NK-92 treated with Interleukin-12 subunit alpha and Interleukin-12 subunit beta, amount 100 ng/mL, for 24 hours (cell line): ENCODE results near the gene CTSL.
"Not testable (repeated sequence)": the region's sequence is repeated elsewhere in the genome, so short reads cannot be mapped to it uniquely, and the experiment has no call there.

ENCODE experiments used
- DNase-seq: peaks from one replicate; lab custom pipeline; 2025; lab: John Stamatoyannopoulos, UW

The CTSL gene

DNA sequence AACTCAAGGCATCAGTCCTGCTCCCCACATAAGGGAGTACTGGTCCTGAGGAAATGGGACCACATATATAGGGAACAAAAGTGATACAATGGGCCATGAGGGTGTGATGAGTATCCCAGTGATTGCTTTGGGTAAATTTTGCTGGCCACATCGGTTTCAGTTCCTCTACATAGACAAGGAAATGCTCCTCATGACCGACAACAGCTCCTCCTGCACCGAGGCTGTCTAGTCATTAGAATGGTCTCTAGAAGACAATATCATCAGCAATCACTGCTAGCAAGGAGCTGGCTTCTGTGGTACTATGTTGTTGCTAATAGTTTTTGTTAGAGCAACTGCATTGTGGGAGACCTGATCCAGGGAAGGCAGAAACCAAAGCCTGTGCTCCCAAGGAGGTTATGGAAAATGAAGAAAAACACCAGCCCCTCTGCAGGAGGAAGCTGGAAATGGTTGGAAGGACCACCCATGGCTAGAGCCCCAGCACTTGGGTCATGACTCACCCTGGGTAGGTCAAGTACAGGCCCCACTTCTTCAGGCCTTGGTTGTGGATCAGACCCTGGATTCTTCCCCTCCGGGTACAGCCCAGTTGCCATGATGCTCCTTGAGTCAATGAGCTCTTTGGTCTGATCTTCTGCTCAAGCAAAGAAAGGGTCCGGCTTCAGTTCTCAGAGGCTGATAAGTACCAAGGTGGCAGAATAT lies 3.4 kb upstream of the CTSL start:
- no peak for DNase-seq

DNA sequence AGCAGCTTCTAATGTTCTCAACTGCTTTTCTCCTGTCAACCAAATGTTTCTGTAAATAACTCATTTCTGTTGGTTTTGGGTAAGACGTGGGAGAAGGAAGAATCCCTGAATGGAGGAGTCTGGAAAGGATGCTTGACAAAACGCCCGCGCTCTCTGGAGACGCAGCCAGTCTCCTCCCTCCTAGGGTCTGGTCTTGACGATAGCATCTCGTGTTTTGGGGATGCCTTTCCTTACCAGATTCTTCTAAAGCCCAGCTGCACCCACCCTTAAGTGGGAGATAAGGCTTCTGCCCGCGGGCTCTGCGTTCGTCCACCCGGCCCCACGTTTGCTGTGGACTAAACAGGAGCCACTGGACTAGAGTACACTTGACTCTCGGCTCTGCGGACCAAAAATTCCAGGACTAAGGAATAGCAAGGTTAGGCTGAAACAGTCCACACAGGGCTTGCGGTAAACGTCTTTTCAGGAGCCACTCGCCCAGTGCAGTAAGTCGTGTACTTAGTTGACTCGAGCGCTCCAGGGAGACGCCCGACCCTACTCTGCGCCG lies 491 bp upstream of the CTSL start:
- DNase-seq, result no peak

DNA sequence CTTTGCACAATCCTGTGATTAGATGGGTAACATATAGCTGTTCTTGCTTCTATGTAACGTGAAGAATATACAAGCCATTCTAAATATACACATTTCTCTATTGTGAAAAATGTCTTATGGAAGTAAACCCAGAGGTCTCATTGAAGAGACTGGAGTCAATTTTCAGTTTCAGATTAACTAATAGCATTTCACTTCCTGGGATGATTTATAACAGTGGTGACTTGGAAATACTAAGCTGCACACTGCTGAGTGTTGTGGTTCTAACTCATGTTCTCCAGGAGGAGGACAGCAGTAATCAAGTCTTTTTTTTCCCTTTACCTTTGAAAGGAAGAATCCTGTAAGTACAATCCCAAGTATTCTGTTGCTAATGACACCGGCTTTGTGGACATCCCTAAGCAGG lies 3.3 kb downstream of the CTSL start:
- no peak for DNase-seq

DNA sequence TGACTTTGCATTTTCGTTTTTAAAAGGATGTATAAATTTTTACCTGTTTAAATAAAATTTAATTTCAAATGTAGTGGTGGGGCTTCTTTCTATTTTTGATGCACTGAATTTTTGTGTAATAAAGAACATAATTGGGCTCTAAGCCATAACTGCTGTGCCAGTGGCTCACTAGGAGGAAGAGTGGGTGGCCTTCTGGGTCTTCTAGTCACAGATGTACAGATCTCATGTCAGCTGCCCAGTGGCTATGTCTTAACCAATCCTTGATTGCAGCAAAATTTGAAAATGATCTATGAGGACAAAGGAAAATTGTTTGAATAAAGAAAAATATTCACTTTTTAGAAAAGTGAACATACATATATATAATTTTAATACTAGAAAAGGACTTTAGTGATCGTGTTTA lies 5.4 kb downstream of the CTSL start:
- DNase-seq, result no peak

DNA sequence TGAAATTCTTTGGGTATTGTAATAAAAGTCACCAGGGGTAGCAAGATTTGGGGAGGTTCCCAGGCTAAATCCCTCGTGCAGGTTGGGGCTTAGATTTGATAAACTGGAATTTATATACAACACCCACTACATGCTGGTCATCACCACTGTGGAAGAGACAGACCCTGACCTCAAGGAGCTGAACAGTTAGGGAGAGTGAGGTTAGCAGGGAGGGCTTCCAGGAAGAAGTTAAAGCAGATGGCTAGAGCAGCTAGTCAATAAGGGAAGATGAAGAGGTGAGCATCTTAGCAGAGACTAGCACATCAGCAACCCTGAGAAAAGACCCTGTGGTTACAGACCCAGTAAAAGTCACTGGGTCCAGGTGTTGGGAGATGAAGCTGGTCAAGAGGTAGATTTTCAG lies 6.4 kb downstream of the CTSL start:
- no peak for DNase-seq

DNA sequence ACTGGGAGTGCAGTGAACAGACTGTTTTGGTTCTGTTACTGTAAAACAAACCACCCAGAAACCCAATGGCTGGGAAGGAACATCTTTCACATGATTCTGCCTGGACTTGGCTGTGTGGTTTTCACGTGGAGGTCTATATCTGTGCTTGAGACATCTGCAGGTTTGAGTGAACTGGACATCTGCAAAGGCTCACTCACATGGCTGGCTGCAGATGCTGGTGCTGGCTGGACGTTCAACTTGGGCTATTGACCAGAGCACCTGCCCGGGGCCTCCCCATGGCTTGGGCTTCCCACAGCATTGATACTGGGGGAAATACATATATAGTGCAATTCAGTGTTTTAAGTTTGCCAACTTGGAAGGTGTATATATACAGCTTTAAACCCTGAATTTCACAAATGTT lies 6.8 kb downstream of the CTSL start:
- DNase-seq, result no peak

DNA sequence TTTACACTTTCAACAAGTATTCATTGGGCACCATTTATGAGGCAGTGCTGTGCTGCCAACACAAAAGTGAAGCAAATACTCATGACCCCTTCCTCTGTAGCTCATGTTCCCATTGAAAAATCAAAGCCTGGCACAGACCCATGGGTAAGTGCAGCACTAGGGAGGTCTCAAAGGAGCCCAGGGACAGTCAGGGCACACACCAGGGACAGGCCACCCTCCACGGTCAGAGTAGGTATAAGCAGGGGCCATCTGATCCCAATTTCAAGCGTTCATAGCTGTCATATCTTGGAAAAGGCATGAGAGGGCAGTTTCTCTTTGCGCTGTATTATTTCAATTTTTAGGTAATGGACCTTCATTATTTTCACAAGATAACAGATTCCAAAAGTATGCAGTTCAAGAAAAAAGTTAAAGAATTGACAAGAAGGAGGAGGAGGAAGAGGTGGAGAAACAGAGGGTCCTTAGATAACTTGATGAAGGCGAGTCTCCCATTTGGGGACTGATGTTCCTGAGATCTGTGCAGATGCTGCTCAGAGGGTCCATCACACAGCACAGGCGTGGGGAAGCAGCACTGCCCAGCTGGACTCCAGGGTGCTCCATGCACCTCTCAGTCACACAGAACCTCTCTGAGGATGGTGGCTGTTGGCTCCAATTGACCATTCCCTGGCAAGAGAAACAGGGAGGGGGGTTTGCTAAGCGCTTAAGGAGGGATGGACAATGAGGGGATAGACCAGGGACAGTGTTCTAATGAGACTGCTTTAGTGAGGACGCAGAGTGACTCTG lies 7.5 kb downstream of the CTSL start:
- DNase-seq, result no peak

DNA sequence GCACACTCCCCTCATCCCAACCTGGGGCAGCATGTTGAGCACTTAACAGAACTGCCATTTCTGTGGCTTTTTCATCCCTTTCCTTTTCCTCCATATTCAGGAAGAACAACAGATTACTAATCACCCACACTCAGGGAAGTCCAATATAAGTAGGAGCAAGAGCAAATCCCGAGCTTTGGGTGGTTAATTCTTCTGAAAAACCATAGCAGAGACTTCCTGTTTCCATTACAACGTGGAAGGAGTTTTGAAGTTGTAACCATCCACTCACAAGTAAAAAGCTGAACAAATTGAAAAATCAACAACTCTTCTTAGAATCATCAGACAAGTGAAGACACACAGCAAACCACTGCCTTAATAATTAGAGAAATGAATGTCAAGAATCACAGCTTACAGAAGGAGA lies 8.2 kb downstream of the CTSL start:
- no peak for DNase-seq

DNA sequence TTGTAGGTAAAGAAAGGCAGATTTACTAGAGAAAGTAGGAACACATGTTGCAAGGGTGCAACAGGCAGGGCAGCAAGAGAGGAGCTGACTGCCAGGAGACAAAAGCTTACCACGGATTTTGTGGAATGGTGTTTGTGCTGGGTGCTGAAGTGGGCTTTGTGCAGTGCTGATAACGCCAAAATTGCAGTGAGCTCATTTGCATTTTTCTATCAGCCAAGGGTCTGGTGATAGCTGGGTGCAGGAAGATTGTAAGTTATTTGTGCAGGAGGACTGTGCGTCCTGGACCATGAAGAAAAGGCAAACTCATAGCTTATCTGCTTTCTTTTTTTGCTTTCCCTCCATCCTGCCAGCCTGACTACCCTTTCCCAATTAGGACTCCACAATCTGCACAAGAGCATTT lies 13.6 kb downstream of the CTSL start:
- DNase-seq, result no peak

DNA sequence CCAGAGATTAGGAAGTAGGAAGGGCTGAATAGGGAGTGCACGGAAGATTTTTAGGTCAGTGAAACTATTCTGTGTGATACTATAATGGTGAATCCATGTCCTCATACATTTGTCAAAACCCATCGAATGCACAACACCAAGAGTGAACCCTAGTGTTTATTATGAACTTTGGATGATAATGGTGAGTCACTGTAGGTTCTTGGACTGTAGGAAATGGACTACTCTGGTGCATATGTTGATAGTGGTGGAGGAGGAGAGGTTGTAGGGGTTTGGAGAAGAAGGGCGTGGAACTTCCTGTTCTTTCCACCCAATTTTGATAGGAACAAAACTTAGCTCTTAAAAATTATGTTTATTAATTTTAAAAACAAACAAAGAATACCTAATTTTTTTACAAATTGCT lies 14.3 kb downstream of the CTSL start:
- no peak for DNase-seq

DNA sequence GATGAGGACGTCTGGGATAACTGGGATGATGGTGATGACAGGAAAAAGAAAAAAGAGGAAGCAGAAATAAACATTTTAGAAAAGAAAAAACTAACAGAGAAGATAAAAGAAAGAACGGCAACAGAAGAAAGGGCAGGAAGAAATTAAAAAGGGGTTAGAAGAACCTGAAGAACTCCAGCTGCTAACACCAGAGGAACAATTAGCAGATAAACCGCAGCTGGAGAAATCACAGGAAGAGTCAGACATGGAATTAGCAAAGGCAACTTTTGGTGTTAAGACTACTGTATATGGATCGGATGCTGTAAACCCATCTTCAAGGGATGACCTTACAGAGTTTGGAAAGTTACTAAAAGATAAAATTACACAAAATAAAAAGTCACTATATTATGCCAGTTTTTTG lies 15.4 kb downstream of the CTSL start:
- no peak for DNase-seq

DNA sequence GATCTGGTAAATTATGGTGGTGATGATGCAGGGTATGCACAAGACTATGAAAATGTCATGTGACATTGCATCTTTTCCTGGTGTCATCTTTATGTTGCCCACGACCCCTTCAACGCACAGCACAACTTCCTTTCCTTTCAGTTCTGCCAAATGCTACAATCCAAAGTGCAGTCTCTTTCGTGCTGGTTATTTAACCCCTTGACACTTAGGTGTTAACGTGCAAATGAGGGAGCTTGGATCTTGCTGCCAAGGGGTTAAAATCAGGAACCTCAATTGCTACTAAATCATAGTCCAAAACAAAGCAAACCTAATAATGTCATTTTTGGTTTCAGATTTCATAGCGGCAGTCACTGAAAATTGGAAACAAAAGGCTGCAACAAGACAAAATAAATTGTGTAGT lies 16.0 kb downstream of the CTSL start:
- DNase-seq, result no peak

DNA sequence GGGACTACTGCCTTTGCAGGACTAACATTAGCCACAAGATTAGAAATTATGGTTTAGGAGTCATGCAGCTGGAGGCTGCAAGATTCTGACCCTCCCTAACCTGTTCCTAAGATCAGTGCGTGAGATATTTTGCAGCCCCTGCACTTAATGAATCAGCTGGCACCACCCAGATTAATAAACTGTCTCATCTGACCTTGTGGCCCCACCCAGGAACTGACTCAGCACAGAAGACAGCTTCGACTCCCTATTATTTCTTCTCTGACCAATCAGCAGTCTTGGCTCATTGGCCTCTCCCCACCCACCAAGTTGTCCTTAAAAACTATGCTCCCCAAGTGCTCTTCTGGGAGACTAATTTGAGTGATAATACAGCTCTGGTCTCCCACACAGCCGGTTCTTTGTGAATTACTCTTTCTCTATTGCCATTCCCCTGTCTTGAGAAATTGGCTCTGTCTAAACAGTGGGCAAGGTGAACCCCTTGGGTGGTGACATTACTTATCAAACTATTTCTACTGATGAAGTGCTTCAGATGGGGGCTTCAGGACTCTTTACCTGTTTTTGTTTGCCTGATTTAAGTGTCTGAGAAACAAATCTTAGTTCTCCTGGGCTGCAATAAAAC lies 17.0 kb downstream of the CTSL start:
- DNase-seq, result no peak

DNA sequence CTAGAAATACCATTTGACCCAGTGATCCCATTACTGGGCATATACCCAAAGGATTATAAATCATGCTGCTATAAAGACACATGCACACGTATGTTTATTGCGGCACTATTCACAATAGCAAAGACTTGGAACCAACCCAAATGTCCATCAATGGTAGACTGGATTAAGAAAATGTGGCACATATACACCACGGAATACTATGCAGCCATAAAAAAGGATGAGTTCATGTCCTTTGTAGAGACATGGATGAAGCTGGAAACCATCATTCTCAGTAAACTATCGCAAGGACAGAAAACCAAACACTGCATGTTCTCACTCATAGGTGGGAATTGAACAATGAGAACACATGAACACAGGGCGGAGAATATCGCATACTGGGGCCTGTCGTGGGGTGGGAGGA lies 18.3 kb downstream of the CTSL start:
- DNase-seq, result not testable (repeated sequence)

DNA sequence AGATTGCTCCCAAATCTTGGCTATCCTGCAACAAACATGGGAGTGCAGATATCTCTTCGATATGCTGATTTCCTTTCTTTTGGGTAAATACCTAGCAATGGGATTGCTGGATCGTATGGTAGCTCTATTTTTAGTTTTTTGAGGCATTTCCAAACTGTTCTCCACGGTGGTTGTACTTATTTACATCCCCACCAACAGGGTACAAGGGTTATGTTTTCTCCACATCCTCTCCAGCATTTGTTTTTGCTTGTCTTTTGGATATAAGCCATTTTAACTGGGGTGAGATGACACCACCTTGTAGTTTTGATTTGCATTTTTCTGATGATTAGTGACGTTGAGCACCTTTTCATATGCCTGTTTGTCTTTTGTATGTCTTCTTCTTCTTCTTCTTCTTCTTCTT lies 20.3 kb downstream of the CTSL start:
- DNase-seq, result no peak

DNA sequence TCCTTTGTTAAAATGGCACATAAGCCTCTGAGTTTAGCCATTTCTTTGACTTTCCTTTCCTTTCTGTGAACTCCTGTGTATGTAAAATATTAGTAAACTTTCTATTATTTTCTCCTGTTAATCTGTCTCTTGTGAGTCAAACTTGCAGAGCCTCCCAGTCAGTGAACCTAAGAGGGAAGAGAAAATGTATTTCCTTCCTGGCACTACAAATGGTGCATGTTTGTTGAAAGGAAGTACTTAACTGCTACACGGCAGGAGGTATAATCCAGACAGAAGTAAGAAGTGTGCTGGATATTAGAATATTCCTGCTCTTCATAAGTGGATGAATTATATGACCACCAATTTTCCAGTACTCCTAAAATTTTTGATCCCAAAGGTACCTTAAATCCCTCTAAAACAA lies 23.0 kb downstream of the CTSL start:
- DNase-seq, result no peak

DNA sequence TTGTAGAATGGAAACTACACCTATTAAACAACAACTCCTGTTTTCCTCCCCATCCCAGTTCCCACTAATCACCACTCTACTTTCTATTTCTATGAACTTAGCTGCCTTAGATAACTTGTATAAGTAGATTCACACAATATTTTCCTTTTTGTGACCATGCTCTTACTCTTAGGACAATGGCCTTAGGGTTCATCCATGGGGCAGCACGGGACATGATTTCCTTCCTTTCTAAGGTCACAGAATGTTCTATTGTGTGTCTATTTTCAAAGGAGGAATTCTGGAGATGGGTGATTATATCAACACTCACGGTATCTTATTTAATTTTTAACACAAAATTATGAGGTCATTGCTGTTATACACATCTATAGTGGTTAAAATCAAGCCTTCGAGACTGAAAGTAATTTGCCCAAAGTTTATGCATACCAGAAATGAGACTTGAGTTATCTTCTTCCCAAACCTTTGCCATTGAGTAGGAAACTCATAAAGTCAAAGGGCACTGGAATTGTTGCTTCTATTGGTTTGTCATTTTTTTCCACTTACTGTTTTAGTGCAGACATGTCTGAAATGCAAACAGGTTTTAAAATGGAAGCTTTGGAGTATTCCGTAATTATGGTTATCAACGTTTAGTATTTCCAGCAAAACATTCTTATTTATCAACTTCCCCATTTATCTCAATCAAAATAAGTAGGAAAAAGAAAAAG lies 23.6 kb downstream of the CTSL start:
- DNase-seq, result no peak

DNA sequence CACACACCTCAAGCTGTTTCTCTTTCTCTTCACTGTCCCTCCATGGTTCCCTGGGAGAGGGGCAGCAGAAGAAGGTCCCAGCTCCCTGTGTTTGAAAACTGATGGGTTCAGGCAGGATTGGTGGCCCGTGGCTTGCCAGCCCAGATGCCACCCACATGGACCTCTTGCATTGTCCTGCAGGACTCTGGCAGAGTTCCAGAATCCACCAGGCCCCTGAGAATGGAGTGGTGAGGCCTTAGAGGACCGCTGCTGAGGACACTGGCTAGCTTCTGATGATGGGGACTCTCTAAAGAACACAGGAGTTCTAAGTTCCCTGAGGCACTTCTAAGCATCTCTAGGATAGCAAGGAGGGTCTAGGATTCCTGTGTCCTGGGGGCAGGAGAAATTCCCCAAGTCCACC lies 24.8 kb downstream of the CTSL start:
- DNase-seq, result no peak

DNA sequence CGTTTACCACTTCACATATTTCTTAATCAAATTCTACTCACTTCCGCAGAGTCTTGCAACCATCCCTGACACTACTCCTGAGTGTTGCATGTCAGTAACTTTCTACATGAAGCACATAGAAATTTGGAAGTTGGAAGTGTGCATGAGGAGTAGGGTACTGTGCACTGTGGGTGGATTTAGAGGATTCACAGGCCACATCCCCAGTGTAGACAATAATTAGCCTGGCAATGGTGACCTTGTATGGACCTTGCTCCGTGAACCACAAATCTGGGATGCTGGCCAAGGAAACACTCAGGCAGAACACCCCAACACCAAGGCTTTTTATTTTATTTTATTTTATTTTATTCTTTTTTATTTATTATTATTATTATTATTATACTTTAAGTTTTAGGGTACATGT lies 25.5 kb downstream of the CTSL start:
- DNase-seq, result no peak

DNA sequence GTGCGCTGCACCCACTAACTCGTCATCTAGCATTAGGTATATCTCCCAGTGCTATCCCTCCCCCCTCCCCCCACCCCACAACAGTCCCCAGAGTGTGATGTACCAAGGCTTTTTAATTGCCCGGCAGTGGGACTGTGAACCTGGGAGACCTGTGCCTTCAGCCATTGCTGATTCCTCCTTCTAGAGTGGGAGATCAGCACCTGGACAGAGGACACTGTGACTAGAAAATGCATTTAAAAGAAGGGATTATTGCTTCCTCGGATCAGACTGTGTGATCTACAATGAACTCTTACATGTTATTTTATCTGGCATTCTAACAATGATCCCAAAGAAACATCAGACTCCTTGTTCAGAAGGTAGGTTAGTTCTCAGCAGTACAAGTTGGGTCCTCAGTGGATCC lies 25.9 kb downstream of the CTSL start:
- DNase-seq, result no peak

DNA sequence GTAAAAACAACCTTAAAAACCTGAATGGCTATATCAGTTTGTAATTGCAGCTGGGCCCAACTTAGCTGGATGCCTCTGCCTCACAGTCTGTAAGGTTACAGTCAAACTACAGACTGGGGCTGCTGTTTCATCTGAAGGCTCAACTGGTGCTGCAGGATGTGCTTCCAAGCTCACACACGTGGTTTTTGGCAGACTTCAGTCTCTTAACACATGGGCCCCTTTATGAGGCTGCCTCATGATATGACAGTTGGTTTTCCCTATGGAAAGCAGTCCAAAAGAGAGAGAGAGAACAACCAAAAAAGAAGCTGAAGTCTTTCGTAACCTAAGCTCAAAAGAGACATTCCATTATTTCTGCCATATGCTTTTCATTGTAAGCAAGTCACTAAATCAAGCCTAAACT lies 27.4 kb downstream of the CTSL start:
- DNase-seq, result no peak

DNA sequence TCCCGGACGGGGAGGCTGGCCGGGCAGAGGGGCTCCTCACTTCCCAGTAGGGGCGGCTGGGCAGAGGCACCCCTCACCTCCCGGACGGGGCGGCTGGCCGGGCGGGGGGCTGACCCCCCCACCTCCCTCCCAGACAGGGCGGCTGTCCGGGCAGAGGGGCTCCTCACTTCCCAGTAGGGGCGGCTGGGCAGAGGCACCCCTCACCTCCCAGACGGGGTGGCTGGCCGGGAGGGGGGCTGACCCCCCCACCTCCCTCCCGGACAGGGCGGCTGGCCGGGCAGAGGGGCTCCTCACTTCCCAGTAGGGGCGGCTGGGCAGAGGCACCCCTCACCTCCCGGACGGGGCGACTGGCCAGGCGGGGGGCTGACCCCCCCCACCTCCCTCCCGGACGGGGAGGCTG lies 32.4 kb downstream of the CTSL start:
- DNase-seq, result not testable (repeated sequence)

DNA sequence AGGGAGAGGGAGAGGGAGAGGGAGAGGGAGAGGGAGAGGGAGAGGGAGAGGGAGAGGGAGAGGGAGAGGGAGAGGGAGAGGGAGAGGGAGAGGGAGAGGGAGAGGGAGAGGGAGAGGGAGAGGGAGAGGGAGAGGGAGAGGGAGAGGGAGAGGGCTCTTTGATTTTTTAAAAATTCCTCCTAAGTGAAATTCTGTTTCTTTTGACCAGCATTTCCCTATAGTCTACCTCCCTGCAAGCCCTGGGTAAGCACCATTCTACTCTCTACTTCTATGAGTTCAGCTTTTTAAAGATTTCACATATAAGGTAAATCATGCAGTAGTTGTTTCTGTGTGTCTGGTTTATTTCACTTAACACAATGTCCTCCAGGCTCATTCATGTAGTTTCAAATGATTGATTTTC lies 34.1 kb downstream of the CTSL start:
- DNase-seq, result not testable (repeated sequence)
